Activated T-helper 1 cell treated with anti-CD3 and anti-CD28 coated beads, Interleukin-12 subunit alpha, Interleukin-12 subunit beta, Interleukin-2, Interleukin-4 antibody, amounts not matched to agents 30 ng/mL and 10 ng/mL and 1 ng/mL, durations not matched to agents 14 hours and 24 hours and 36 hours (primary cell): ENCODE data around the gene PER1. TPM values are rescaled to one million over a fixed set of nuclear protein-coding genes. Genes with fewer than 3 reads are reported as not detected.

Experiments used
- DNase-seq: peaks from one replicate; pipeline ENCODE4 v3.0.0; 2021; ENCODE audit warnings: low spot score
- H3K27ac Mint-ChIP-seq: one replicate; pipeline ENCODE4 v1.8.0; 2021; ENCODE audit warnings: mild to moderate bottlenecking, mixed read lengths
- H3K27me3 Mint-ChIP-seq: one replicate; pipeline ENCODE4 v1.8.0; 2022; ENCODE audit warnings: mild to moderate bottlenecking, moderate library complexity, mixed read lengths; ENCODE audit not compliant: insufficient read depth
- H3K36me3 Mint-ChIP-seq: one replicate; pipeline ENCODE4 v1.8.0; 2021; ENCODE audit warnings: low read depth, mixed read lengths
- H3K4me1 Mint-ChIP-seq: one replicate; pipeline ENCODE4 v1.8.0; 2021; ENCODE audit warnings: low read depth, mixed read lengths
- H3K4me3 Mint-ChIP-seq: one replicate; pipeline ENCODE4 v1.8.0; 2021; ENCODE audit warnings: mild to moderate bottlenecking, moderate library complexity, mixed read lengths
- H3K9me3 Mint-ChIP-seq: one replicate; pipeline ENCODE4 v1.8.0; 2021; ENCODE audit warnings: mixed read lengths
- intact Hi-C: fragments of 100-400 bp; cut with micrococcal nuclease; formaldehyde crosslinking; loops from one replicate; pipeline ENCODE4 v1.15.1; 2024
- total RNA-seq: library from RNA; stranded (reverse); gene quantifications from 2 replicates; pipeline ENCODE4 v1.2.3, GENCODE V29; 2022

PER1 gene
- total RNA-seq, 1 donor from 2014 or later: 36.9 TPM

- no peak for DNase-seq
- Mint-ChIP-seq H3K27ac (no peak overlapping the region), H3K4me1 (peaks cover 23% of the 10 kb centered on the region), H3K9me3 (no peaks in the 10 kb centered on the region), H3K36me3 (peaks cover 20% of the 10 kb centered on the region), H3K4me3 (no peak overlapping the region), H3K27me3 (no peaks in the 10 kb centered on the region)
- intact Hi-C loops: no loop called here
These were observed 4.3 kb downstream of the PER1 start for GRCh38 chr17:8147805-8148404.

- no peaks in the 10 kb centered on the region for H3K9me3 Mint-ChIP-seq
- no peak overlapping the region for H3K4me3 Mint-ChIP-seq
- H3K27me3 Mint-ChIP-seq: no peaks in the 10 kb centered on the region
- no peak for DNase-seq
- no peak overlapping the region for H3K27ac Mint-ChIP-seq
- H3K4me1 Mint-ChIP-seq: peaks cover 16% of the 10 kb centered on the region
- H3K36me3 Mint-ChIP-seq: peaks cover 25% of the 10 kb centered on the region
- intact Hi-C loops: no loop called here
These were observed 4.9 kb downstream of the PER1 start for GRCh38 chr17:8147141-8147804.

- peaks cover 28% of the 10 kb centered on the region for H3K36me3 Mint-ChIP-seq
- H3K27ac Mint-ChIP-seq: peak overlapping the region; percentile 22
- intact Hi-C loops: no loop called here
These were observed 5.6 kb downstream of the PER1 start for GRCh38 chr17:8146381-8147140.

GRCh38 chr17:8145811-8146210 is 6.4 kb downstream of the PER1 start:
- no peaks in the 10 kb centered on the region for H3K27me3 Mint-ChIP-seq
- intact Hi-C loops: no loop called here
- peak overlapping the region; percentile 22 for H3K27ac Mint-ChIP-seq
- H3K4me1 Mint-ChIP-seq: peaks cover 8% of the 10 kb centered on the region
- no peaks in the 10 kb centered on the region for H3K9me3 Mint-ChIP-seq
- H3K4me3 Mint-ChIP-seq: no peak overlapping the region
- peaks cover 34% of the 10 kb centered on the region for H3K36me3 Mint-ChIP-seq
- no peak for DNase-seq

More at GRCh38 chr17:8146381-8147140, 5.6 kb downstream of the PER1 start:
- no peaks in the 10 kb centered on the region for H3K27me3 Mint-ChIP-seq
- H3K9me3 Mint-ChIP-seq: no peaks in the 10 kb centered on the region
- no peak for DNase-seq
- no peak overlapping the region for H3K4me3 Mint-ChIP-seq
- peaks cover 11% of the 10 kb centered on the region for H3K4me1 Mint-ChIP-seq

- Mint-ChIP-seq H3K4me1 (no peaks in the 10 kb centered on the region), H3K36me3 (peaks cover 37% of the 10 kb centered on the region), H3K4me3 (no peak overlapping the region), H3K27me3 (no peaks in the 10 kb centered on the region), H3K27ac (no peak overlapping the region), H3K9me3 (no peaks in the 10 kb centered on the region)
- intact Hi-C loops: no loop called here
- no peak for DNase-seq
These were observed 7.6 kb downstream of the PER1 start for GRCh38 chr17:8144401-8145231.

GRCh38 chr17:8143581-8144400 is 8.4 kb downstream of the PER1 start:
- no peaks in the 10 kb centered on the region for H3K4me1 Mint-ChIP-seq
- H3K27ac Mint-ChIP-seq: no peak overlapping the region
- no peak for DNase-seq
- no peak overlapping the region for H3K4me3 Mint-ChIP-seq
- H3K36me3 Mint-ChIP-seq: peaks cover 39% of the 10 kb centered on the region
- intact Hi-C loops: no loop called here
- H3K27me3 Mint-ChIP-seq: peaks cover 3% of the 10 kb centered on the region
- H3K9me3 Mint-ChIP-seq: no peaks in the 10 kb centered on the region

- Mint-ChIP-seq H3K27ac (no peak overlapping the region), H3K27me3 (peaks cover 3% of the 10 kb centered on the region), H3K36me3 (peaks cover 39% of the 10 kb centered on the region), H3K4me3 (no peak overlapping the region), H3K9me3 (no peaks in the 10 kb centered on the region), H3K4me1 (no peaks in the 10 kb centered on the region)
- DNase-seq: no peak
- intact Hi-C loops: no loop called here
These were observed 9.2 kb downstream of the PER1 start for GRCh38 chr17:8142887-8143580.

GRCh38 chr17:8142158-8142886 is 9.9 kb downstream of the PER1 start:
- Mint-ChIP-seq H3K27ac (no peak overlapping the region), H3K9me3 (no peaks in the 10 kb centered on the region), H3K27me3 (peaks cover 3% of the 10 kb centered on the region), H3K4me3 (no peak overlapping the region), H3K36me3 (peaks cover 39% of the 10 kb centered on the region), H3K4me1 (no peaks in the 10 kb centered on the region)
- intact Hi-C loops: no loop called here
- DNase-seq: no peak

GRCh38 chr17:8141741-8142140 is 10.5 kb downstream of the PER1 start:
- intact Hi-C loops: no loop called here
- H3K4me1 Mint-ChIP-seq: no peaks in the 10 kb centered on the region
- H3K36me3 Mint-ChIP-seq: peaks cover 36% of the 10 kb centered on the region
- no peak for DNase-seq
- no peak overlapping the region for H3K4me3 Mint-ChIP-seq
- H3K27ac Mint-ChIP-seq: no peak overlapping the region
- H3K9me3 Mint-ChIP-seq: no peaks in the 10 kb centered on the region
- H3K27me3 Mint-ChIP-seq: peaks cover 4% of the 10 kb centered on the region

- Mint-ChIP-seq H3K27ac (no peak overlapping the region), H3K4me1 (no peaks in the 10 kb centered on the region), H3K4me3 (no peak overlapping the region), H3K36me3 (peaks cover 30% of the 10 kb centered on the region), H3K27me3 (peaks cover 6% of the 10 kb centered on the region), H3K9me3 (no peaks in the 10 kb centered on the region)
- DNase-seq: no peak
- intact Hi-C loops: no loop called here
These were observed 11.2 kb downstream of the PER1 start for GRCh38 chr17:8141045-8141444.
